Erythroblast (primary cell): ENCODE measurements around the gene COMP.
"Not testable (repeated sequence)": the region's sequence is repeated elsewhere in the genome, so short reads cannot be mapped to it uniquely, and the experiment has no call there.

Experiments
- GATA1 ChIP-seq: IDR thresholded peaks from 2 replicates; pipeline ENCODE4 v1.6.1; 2011; ENCODE audit warnings: low read depth, mild to moderate bottlenecking, control low read depth, low read length, moderate library complexity
- POLR2A ChIP-seq: IDR thresholded peaks from 2 replicates; pipeline ENCODE4 v1.6.1; 2011; ENCODE audit warnings: mild to moderate bottlenecking, low read length

DNA sequence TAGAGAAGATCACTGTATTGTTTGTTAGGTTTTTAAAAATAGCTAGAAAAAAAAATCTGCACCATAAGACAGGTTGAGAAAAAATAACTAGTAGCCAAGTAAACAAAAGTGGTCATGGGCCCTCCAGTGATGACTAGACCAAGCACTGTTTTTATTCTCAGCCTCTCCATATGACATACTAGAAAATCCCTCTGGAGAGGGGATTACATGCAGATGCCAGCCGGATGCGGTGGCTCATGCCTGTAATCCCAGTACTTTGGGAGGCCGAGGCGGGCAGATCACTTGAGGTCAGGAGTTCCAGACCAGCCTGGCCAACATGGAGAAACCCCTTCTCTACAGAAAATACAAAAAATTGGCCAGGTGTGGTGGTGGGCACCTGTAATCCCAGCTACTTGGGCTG lies 25.5 kb upstream of the COMP start:
- TF ChIP-seq POLR2A, GATA1: not testable (repeated sequence)
